Stimulated activated naive CD4-positive, alpha-beta T cell (primary cell): ENCODE measurements around the gene SPEF1.
"Not testable (repeated sequence)": the region's sequence is repeated elsewhere in the genome, so short reads cannot be mapped to it uniquely, and the experiment has no call there.

Experiments used
- DNase-seq, 6 experiments: peaks; one replicate each; lab custom pipeline; 2025; lab: John Stamatoyannopoulos, UW

The SPEF1 gene

DNA sequence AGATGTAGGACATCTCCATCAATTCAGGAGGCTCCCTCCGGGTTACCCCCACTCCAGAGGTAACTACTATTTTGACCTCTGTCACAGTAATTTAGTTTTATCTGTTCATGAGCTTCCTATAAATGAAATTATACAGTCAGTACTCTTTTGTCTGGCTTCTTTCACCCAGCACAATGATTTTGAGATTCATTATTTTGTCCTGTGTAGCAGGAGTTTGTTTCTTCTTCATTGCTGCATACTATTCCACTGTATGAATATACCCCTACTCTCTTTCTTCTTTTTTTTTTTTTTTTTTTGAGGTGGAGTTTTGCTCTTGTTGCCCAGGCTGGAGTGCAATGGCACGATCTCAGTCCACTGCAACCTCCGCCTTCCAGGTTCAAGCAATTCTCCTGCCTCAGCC is 27.3 kb upstream of the SPEF1 start:
- no peak for DNase-seq

DNA sequence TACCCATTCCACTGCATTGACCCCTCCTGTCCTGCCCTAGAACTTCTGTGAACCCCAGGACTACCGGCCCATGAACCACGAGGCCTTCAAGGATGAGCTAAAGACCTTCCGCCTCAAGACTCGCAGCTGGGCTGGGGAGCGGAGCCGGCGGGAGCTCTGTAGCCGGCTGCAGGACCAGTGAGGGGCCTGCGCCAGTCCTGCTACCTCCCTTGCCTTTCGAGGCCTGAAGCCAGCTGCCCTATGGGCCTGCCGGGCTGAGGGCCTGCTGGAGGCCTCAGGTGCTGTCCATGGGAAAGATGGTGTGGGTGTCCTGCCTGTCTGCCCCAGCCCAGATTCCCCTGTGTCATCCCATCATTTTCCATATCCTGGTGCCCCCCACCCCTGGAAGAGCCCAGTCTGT is 23.5 kb upstream of the SPEF1 start:
- no peak for DNase-seq

DNA sequence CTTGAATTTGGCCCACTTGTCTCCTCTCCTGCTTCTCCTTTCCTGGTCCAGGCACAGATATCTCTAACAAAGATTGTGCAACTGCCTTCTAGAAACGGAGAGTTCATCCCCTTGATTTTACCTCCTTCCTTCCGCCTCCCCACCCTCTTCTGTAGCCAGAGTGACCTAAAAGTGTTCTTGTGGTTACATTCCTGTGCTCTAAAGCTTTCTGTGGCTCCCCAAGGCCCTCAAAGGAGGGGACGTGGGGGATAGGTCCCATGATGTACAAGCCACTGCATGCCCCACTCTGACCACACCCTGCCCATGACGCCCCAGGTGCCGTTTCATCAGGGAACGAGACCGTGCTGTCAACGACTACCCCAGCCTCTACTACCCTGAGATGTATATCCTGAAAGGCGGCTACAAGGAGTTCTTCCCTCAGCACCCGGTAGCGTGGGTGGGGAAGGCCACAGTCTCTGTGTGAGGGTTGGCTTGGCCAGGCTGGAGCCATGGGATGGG is 23.1 kb upstream of the SPEF1 start:
- no peak for DNase-seq

DNA sequence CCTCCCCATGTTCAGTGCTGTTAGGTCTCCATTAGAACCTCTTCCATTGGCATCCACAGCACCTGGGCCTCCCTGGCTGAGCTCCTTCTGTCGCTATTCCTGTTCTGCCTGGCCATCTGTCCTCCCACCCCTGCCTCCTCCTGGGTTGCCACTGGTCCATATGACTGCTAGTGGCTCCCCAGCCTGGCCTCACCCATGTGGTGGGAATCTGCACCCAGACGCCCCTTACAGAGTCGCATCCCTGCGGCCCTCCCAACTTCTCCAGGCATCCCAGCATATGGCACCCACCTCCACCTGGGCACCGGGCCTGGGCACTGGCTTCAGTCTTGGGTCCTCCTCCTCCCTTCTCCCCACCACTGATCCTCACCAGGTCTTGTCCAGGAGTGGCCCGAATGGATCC is 22.6 kb upstream of the SPEF1 start:
- no peak for DNase-seq

DNA sequence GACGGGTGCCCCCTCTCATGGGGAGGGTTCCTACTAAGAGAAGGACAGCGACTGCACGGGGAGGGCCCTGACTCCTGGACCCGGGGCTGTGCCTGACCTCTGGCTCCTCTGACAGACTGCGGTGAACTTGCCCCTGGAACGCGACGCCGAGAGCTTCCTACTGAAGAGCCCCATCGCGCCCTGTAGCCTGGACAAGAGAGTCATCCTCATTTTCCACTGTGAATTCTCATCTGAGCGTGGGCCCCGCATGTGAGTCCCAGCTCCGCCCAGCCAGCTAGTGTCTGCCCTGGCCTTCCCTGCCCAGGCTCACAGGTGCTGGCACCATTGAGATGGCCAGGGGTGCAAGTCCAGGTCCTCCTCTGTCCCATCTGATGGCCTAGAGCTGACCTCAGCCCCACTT is 22.0 kb upstream of the SPEF1 start:
- no peak for DNase-seq

DNA sequence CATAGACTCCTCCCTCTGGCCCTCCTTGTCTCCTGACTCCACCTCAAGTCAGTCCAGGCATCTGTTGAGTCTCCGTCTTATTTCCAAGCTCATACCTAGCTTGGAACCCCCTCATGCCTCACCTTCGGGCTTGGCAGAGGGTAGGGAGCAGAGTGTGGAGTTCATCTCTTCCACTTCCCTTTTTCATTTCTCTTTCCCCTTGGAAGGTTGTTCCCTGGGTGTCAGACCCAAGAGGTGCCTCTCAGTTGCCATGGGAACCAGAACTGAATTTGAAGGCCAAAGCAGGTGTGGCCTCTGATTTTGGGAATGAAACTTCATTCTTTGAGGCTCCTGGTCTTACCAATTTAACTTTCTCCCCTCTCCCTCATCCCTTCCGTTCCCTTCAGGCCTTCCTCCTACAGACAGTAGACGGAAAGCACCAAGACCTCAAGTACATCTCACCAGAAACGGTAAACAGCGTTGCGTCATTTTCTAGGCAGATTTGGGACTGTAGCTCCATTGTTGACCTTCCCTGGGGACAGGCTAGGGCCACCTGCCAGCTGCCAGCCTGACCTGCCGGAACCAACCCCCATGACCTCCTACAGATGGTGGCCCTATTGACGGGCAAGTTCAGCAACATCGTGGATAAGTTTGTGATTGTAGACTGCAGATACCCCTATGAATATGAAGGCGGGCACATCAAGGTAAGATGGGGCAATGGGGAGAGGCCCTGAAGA is 21.4 kb upstream of the SPEF1 start:
- DNase-seq, result no peak

DNA sequence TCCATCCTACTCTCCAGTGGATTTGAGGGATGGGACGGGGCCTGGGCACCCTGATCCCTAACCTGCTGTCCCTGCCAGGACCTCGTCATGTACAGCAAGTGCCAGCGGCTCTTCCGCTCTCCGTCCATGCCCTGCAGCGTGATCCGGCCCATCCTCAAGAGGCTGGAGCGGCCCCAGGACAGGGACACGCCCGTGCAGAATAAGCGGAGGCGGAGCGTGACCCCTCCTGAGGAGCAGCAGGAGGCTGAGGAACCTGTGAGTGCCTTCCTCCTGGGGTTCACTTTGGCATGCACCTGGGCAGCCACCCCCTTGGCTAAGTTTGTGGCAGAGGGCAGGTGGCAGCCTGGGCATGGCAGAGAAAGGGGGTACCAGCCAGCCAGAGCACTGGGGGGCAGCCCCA is 20.6 kb upstream of the SPEF1 start:
- no peak for DNase-seq

DNA sequence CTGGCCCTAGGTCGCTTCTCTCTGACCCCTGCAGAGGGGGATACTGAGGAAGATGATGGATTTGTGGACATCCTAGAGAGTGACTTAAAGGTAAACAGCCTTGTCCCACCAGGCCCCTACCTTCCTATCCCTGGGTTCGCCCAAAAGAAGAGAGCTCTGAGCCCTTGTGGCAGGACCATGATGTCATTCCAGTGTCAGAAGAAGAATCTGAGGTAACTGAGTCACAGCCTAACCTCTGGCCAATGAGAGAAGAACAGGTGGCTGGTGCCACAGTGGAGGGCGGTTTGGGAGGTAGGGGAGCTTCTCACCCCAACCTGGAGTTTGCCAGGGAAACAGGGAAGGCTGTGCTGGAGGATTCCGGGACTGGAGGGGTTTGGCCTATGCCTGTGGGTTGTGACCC is 20.1 kb upstream of the SPEF1 start:
- DNase-seq, result no peak

DNA sequence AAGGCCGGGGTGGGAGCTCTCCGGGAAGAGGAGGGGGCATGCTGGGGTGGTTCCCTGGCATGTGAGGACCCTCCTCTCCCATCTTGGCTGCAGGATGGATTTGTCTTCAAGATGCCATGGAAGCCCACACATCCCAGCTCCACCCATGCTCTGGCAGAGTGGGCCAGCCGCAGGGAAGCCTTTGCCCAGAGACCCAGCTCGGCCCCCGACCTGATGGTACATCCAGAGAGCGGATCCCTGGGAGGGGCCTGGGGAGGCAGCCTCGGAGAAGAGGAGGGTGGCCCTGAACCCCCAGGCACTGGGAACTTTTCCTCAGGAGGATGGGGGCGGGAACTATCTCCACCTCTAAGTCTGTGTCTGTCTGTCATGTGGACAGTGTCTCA is 19.6 kb upstream of the SPEF1 start:
- no peak for DNase-seq

DNA sequence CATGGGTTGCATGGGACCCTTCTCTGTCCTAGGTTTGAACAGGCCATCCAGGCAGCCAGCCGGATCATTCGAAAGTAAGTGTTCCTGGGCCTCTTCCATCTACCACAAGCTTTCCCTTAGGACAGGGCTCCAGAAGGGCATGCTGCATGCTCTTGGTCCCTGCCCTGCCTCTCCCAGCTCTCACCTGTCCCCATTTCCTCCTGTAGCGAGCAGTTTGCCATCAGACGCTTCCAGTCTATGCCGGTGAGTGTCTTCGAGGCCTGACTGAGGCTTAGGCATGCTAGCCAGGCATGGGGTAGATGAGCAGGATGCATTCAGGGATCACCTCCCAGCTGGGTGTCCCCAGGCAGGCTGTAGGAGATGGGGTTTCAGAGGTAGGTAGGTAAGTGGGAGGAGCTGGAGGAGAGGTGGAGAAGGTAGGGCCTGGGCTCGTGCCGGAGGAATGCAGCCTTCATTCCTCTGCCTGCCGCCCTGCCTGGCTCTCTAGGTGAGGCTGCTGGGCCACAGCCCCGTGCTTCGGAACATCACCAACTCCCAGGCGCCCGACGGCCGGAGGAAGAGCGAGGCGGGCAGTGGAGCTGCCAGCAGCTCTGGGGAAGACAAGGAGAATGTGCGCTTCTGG is 19.1 kb upstream of the SPEF1 start:
- no peak for DNase-seq

DNA sequence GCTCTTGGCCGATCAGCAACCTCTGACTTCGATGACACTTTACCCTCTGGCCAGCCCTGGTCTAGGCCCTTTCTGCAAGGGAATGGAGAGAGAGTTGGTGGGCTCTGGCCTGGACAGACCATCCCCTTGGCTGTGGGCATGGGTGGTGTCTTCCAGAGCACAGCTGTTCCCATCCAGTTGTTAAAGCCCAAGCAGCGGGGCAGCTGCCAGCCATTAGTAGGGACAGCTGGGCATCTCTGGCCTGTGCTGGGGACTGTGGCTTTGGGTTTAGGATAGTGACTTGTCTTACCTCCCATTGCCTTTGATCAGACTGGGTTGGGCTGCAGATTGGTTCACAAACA is 17.6 kb upstream of the SPEF1 start:
- no peak for DNase-seq

DNA sequence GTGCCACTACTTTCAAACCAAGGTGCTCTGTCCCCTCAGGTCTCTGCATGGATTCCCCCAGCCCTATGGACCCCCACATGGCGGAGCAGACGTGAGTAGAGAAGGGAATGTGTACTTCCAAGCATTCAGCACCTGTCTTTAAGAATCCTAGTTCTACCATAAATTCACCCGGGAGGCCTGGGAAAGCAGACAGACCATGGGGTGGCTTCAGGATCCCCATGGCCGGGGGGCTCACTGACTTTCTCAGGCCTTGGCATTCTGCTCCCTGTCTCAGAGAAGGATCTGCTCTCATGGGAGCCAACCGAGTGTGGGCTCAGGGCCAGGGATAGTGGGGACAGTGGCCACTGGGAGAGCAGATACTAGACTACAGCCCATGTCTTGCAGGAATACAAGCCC is 17.1 kb upstream of the SPEF1 start:
- DNase-seq, result no peak

DNA sequence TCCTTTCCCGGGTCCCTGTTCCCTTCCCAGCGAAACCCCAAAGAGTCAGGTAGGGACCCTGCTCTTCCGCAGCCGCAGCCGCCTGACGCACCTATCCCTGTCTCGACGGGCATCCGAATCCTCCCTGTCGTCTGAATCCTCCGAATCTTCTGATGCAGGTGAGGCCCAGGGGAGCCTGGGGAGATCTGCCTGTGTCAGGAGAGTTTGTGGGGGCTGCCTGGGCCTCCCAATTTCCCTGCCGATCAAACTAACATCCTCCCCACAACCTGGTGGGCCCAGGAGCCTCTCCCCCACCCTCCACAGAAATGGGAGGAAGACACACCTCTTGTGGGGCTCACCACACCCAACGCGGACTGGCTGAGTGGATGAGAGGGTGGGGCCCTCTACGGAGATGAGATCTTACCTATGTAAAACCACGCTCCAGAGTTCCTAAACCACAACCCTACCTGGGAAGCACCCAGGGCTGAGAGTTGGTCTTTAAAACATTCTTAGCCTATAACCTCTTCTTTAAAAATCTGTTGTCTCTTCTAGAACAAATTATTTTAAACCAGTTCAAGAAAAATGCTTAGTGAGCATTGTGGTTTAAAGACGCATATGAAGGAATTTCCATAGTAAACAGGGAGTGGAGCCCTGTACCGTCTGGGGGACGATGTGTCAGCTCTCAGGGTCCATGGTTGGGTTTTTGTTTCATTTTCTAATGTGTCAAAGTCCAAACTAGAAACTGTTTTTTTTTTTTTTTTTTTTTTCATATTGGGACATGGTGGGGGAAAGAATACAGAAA is 16.5 kb upstream of the SPEF1 start:
- DNase-seq, result peak in 3 of 6 experiments; percentile 17 to 23 (median 22)

DNA sequence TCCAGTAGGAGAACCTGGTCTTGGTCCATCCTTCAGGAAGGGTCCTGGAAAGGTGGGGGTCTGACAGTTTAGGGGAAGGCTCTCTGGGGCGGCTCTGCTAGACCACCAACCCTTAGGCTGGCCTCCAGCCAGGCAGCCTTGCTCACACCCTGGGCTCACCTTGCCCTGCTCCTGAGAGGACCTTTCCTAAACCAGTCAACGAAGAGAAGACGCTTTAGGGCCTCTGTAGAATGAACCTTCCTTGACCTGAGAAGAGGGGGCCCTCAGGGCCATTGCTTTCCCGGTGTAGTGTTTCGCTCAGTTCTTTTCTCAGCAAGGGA is 15.9 kb upstream of the SPEF1 start:
- DNase-seq, result no peak

DNA sequence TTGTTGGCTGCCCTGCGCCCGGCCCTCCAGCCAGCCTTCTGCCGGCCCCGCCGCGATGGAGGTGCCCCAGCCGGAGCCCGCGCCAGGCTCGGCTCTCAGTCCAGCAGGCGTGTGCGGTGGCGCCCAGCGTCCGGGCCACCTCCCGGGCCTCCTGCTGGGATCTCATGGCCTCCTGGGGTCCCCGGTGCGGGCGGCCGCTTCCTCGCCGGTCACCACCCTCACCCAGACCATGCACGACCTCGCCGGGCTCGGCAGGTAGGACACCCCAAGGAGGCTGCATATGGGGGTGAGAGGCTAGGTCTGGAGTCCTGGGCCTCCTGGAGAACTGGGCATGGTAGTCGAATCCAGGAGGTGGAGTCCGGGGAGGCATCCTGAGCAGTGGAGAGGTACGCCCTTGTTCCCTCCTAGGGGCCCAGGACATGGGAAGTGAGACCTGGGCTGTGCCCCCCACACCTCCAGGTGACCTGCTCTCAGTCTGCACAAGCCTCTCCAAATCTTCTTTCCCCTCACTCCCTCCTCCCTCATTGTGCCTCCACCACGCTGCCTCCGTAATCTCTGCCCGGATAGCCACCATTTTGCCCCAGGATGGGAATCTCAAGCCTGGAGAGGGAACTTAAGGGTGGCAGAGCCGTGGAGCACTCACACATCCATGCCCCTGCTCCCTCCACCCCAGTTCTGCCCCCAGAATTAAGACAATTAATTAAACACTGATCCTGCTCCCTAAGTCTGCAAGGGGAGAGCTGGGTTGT is 15.4 kb upstream of the SPEF1 start:
- DNase-seq, result peak in 1 of 6 experiments; percentile 8

DNA sequence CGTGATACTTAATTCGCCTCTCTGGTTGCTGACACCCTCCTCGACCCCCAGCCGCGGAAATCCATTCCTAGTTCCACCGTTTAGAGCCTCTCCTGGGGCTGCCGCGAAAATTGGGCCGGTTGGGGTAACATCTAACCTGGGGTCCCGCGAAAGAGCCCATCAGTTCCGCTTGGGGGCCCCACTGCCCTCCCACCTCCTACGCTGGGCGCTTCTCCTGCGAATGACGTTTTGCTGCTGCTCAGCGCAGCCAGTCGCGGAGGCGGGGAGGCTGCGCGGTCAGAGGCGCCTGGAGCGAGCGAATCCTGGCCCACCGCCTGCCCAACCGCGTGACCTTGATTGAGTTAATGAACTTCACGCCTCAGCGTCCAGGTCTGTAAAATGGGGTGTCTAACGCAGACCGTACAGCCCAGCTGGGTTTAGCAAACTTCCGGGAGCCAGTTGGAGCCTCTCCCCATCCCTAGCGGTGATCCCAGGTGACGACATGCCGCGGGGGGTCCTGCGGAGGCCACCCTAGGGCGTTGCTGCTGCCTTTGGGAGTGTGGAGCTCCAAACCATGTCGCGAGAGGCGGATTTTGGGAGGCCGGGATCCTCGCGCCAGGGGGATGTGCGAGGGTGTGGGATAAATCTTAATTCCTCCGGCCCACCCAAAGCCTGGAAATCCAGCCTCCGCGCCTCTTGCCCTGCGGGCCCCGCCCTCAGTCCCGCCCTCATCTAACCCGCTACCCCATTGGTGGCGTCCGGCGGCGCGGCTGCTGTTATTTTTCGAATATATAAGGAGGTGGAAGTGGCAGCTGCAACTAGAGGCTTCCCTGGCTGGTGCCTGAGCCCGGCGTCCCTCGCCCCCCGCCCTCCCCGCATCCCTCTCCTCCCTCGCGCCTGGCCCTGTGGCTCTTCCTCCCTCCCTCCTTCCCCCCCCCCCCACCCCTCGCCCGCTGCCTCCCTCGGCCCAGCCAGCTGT is 14.5 kb upstream of the SPEF1 start, which contains the start of gene CDC25B:
CDC25B (plus strand) TSS at position 800 of the 958 bp plus-strand sequence. CDS start 222 bp downstream, outside the sequence.
- peak; percentile 74 to 89 (median 82) for DNase-seq

DNA sequence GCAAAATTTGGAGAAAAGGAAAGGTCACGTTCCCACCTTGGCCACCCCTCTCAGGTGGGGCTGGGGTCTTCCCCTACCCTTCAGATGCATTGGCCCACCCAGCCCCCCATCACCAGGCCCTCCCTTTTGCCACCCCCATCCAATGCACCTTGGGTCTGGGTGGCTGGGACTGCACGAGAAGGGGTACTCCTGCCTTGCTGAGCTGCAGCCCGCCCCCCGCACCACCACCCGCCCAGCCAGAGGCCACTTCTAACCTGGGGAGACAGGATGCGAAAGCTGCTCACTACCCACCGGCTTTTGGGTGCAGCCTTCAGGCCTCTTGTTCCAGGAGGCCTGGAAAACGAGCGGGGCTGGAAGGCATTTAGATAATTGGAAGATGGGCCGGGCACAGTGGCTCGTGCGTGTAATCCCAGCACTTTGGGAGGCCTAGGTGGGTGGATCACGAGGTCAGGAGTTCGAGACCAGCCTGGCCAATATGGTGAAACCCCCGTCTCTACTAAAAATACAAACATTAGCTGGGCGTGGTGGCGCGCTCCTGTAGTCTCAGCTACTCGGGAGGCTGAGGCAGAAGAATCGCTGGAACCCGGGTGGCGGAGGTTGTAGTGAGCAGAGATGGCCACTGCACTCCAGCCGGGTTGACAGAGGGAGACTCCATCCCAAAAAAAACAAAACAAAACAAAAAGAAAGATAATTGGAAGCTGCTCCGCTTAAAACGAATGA is 13.6 kb upstream of the SPEF1 start:
- DNase-seq, result no peak

DNA sequence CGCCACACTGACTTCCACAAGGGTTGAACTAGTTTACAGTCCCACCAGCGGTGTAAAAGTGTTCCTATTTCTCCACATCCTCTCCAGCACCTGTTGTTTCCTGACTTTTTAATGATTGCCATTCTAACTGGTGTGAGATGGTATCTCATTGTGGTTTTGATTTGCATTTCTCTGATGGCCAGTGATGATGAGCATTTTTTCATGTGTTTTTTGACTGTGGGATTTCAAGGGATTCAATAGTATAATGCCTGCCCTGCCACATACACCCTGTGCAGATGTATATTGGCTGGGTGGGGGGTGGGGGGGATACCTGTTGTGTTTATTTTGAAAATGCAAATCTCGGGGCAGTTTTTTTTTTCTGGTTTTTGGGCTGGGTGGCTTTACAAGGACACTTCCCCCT is 12.9 kb upstream of the SPEF1 start:
- not testable (repeated sequence) for DNase-seq

DNA sequence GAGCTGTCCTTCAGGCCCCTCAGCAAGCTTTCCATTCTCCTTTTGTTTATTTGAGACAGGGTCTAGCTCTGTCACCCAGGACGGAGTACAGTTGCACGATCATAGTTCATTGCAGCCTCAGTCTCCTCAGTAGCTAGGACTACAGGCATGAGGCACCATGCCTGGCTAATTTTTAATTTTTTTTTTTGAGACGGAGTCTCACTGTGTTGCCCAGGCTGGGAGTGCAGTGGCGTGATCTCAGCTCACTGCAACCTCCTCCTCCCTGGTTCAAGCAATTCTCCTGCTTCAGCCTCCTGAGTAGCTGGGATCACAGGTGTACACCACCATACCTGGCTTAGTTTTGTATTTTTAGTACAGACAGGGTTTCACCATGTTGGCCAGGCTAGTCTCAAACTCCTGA is 8.0 kb upstream of the SPEF1 start:
- DNase-seq, result not testable (repeated sequence)

DNA sequence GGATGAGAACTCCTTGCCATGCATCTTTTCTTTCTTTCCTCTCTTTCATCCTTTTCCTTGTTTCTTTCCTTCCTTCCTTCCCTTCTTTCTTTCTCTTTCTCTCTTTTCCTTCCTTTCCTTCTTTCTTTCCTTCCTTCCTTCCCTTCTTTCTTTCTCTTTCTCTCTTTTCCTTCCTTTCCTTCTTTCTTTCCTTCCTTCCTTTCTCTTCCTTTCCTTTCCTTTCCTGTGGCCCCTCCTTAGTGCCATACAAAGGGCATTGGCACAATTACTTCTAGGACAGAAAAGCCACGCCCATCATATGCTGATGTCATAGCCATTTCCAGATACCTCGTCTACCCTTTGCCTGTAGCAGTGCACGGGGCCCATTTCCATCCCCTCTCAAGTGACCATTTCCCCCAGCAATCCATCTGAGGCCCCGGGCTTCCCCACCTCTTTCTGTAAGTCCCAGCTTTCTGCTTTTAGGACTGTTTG is 7.5 kb upstream of the SPEF1 start:
- no peak for DNase-seq
